ENCODE data around the gene NLRP5. TPM values are rescaled to one million over a fixed set of nuclear protein-coding genes. Genes with fewer than 3 reads are reported as not detected.

Gene NLRP5
- total RNA-seq, 1 experiment from 2014 or later = not detected

GRCh38 chr19:56104423-56104822 lies 117.8 kb downstream of the NLRP5 start:
- no peak for DNase-seq (ENCODE audit: low read depth, low spot score)
- POLR2A ChIA-PET = no interaction called here
- BruUV-seq (replicated peaks) = no TSS peak
- H3K36me3 ChIP-seq (ENCODE audit: control insufficient read depth, insufficient read depth, low read length) = peaks cover 6% of the 10 kb centered on the region
- no peaks in the 10 kb centered on the region for H3K27me3 ChIP-seq (ENCODE audit: control insufficient read depth, insufficient read depth, low read length)
- peak overlapping the region; percentile 12 to 41; a peak in 3 of 4 replicates for H3K4me3 ChIP-seq (ENCODE audit: low read depth in 2 of 2, low read length in 2 of 2)
- intact Hi-C loops (cut with micrococcal nuclease; ENCODE audit: unreplicated experiment) = no loop called here
- ATAC-seq = no peak
- in situ Hi-C loops (cut with HindIII; ENCODE audit: low pct_unique_long_range_greater_than_20kb, low sequenced_read_pairs) = no loop called here
- no peak for TF ChIP-seq REST (IDR thresholded peaks at IDR 0.05; ENCODE audit: insufficient read depth in 1 of 2, low read depth in 2 of 2, low read length in 1 of 2)
- H3K27ac ChIP-seq (ENCODE audit: low read length) = peak overlapping the region; percentile 97
- peaks cover 53% of the 10 kb centered on the region for H3K4me1 ChIP-seq (ENCODE audit: control insufficient read depth, insufficient read depth, low read length)
- H3K9me3 ChIP-seq (ENCODE audit: control insufficient read depth, insufficient read depth, low read depth, low read length) = no peaks in the 10 kb centered on the region
- CTCF ChIA-PET = interaction anchor here (0.6 to 1.3 kb wide), 5 partner anchors 15 to 229 kb away, joined by 4 to 13 read pairs (median 5); no protein-coding TSS in a partner anchor

- ChIA-PET POLR2A (no interaction called here), CTCF (interaction anchor here (0.6 to 1.3 kb wide), 6 partner anchors 14 to 228 kb away, joined by 3 to 13 read pairs (median 5); no protein-coding TSS in a partner anchor)
- peak overlapping the region; percentile 97 for H3K27ac ChIP-seq (ENCODE audit: low read length)
- intact Hi-C loops (cut with micrococcal nuclease; ENCODE audit: unreplicated experiment) = no loop called here
- TF ChIP-seq SIN3A (IDR thresholded peaks at IDR 0.05; ENCODE audit: borderline replicate concordance, insufficient read depth, low read depth, low read length) (peak; percentile 60; the same call in 1 of the 2 replicates), TCF7L2 (IDR thresholded peaks at IDR 0.05; ENCODE audit: low read depth, low read length) (peak; percentile 60; the same call in 1 of the 2 replicates), REST (IDR thresholded peaks at IDR 0.05; ENCODE audit: insufficient read depth in 1 of 2, low read depth in 2 of 2, low read length in 1 of 2) (no peak), CTCF (IDR thresholded peaks at IDR 0.05) (peak; percentile 95), POLR2AphosphoS5 (IDR thresholded peaks at IDR 0.05; ENCODE audit: low read depth, low read length) (peak; percentile 57)
- no peaks in the 10 kb centered on the region for H3K27me3 ChIP-seq (ENCODE audit: control insufficient read depth, insufficient read depth, low read length)
- peaks cover 6% of the 10 kb centered on the region for H3K36me3 ChIP-seq (ENCODE audit: control insufficient read depth, insufficient read depth, low read length)
- no peaks in the 10 kb centered on the region for H3K9me3 ChIP-seq (ENCODE audit: control insufficient read depth, insufficient read depth, low read depth, low read length)
- peak overlapping the region; percentile 41 to 56 for H3K4me3 ChIP-seq (ENCODE audit: low read depth in 2 of 2, low read length in 2 of 2)
- H3K4me1 ChIP-seq (ENCODE audit: control insufficient read depth, insufficient read depth, low read length) = peaks cover 60% of the 10 kb centered on the region
- peak; percentile 85 for ATAC-seq
- in situ Hi-C loops (cut with HindIII; ENCODE audit: low pct_unique_long_range_greater_than_20kb, low sequenced_read_pairs) = no loop called here
- BruUV-seq (replicated peaks) = TSS peak; percentile 65
- no peak for DNase-seq (ENCODE audit: low read depth, low spot score)
These were observed 118.6 kb downstream of the NLRP5 start for GRCh38 chr19:56105090-56105701.
